DND-41 (cell line): ENCODE measurements around the gene MYLK.

ENCODE experiments used
- CTCF ChIP-seq: IDR thresholded peaks from 2 replicates; pipeline ENCODE4 v1.5.1; 2012; ENCODE audit warnings: borderline replicate concordance, low read length, moderate library complexity, mild to moderate bottlenecking; ENCODE audit not compliant: poor library complexity, severe bottlenecking; ENCODE audit errors: extremely low read depth
- EZH2 ChIP-seq: IDR thresholded peaks from 3 replicates; pipeline ENCODE4 v1.6.1; 2012; ENCODE audit warnings: borderline replicate concordance, low read depth, mild to moderate bottlenecking, moderate library complexity, low read length, inconsistent platforms; ENCODE audit not compliant: severe bottlenecking

DNA sequence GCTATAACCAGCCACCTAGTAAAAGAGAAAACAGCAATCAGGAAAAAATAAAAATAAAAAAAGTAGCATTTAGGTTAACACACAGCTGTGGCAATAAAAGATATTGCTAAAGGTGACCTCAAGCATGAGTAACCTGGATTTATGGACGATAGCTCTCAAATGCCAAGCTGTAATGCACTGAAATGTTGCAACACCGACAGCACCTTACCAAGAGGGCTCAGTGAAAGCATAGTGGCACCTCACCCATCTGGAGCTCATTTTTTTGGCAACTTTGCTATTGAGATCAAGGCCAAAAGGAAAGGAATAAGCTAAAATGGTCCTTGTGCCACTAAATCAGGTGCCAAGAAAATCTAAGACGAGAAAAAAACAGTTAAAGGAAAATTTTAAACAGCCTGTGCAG is 301.8 kb downstream of the MYLK start:
- TF ChIP-seq CTCF (no peak), EZH2 (no peak)
